WERI-Rb-1 (cell line): Measurements from ENCODE around the gene PDIA4.

Experiments
- DNase-seq: peaks from one replicate; pipeline ENCODE4 v3.0.0-alpha.2; 2020
- H3K27ac ChIP-seq: fragments of 250-450 bp; sonication (Bioruptor Pico); 2 replicates; pipeline ENCODE4 v1.5.1; 2020; ENCODE audit warnings: mild to moderate bottlenecking, moderate library complexity
- H3K27me3 ChIP-seq: fragments of 250-450 bp; sonication (Bioruptor Pico); 2 replicates; pipeline ENCODE4 v1.5.1; 2021; ENCODE audit warnings: mild to moderate bottlenecking, low read depth, moderate library complexity; ENCODE audit not compliant: insufficient read depth, severe bottlenecking
- H3K36me3 ChIP-seq: fragments of 250-450 bp; sonication (Bioruptor Pico); 2 replicates; pipeline ENCODE4 v1.5.1; 2020; ENCODE audit warnings: mild to moderate bottlenecking, moderate library complexity
- H3K4me3 ChIP-seq: 2 replicates; pipeline ENCODE4 v1.5.1; 2011; ENCODE audit warnings: low read depth, mild to moderate bottlenecking, control low read depth, low read length
- H3K9me3 ChIP-seq: fragments of 250-450 bp; sonication (Bioruptor Pico); 2 replicates; pipeline ENCODE4 v1.5.1; 2021; ENCODE audit warnings: mild to moderate bottlenecking, moderate library complexity; ENCODE audit not compliant: severe bottlenecking
- TF ChIP-seq, protein P1 (sequence below): IDR thresholded peaks from 2 replicates; pipeline ENCODE4 v1.5.1; 2011; ENCODE audit warnings: low read depth, mild to moderate bottlenecking, control low read depth, inconsistent platforms, low read length

The PDIA4 gene

DNA sequence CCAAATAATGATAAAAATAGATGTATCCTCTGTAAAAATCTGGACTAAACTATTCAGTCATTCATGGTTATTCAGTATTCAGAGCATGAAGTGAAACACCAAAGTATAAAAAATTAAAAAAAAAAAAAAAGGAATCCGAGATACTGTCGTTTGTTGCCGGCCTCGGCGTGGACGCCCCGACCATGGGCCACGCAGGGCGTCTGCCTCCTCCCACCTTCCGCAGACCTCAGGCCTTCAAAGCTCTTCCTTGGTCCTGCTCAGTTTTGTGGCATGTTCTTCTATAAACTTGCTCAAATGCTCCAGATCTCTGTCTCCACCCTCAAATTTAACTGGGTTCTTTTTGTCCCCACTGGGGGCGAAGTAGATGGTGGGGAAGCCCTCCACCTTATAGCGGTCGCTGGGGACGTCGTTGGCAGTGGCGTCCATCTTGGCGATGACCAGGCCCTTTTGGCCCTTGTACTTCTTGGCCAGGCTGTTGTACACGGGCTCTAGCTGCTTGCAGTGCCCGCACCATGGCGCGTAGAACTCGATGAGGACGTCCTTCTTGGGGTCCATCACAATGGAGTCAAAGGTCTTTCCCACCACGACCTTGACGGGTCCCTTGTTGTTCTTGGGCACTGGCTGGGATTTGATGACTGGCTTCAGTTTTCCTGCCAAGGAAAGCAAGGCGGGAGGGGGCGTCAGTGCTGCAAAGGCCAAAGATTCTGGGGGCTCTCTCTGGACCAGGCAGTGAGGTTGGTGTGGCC lies 24.6 kb downstream of the PDIA4 start:
- Histone ChIP-seq H3K36me3 (peaks cover 65% of the 10 kb centered on the region), H3K4me3 (no peak overlapping the region)
- TF ChIP-seq, protein P1, sequence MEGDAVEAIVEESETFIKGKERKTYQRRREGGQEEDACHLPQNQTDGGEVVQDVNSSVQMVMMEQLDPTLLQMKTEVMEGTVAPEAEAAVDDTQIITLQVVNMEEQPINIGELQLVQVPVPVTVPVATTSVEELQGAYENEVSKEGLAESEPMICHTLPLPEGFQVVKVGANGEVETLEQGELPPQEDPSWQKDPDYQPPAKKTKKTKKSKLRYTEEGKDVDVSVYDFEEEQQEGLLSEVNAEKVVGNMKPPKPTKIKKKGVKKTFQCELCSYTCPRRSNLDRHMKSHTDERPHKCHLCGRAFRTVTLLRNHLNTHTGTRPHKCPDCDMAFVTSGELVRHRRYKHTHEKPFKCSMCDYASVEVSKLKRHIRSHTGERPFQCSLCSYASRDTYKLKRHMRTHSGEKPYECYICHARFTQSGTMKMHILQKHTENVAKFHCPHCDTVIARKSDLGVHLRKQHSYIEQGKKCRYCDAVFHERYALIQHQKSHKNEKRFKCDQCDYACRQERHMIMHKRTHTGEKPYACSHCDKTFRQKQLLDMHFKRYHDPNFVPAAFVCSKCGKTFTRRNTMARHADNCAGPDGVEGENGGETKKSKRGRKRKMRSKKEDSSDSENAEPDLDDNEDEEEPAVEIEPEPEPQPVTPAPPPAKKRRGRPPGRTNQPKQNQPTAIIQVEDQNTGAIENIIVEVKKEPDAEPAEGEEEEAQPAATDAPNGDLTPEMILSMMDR: no peak

DNA sequence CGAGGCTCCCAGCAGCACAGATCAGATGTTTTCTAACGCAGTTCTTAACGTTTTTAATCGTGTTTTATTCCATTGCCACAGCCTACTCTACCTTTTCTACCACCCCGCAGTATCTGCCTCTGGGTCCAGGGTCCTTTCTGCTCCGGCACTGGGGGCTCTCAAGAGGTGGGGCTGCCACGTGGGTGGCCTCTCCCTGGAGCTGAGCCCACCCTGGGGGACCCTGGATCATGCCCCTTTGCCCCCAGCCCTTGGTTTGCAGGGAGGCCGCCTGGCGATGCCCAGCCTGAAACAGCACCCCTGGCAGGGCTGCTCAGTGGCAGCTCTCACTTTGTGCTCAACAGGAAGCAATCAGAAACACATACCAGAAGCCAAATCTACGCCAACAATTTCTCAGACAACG lies 25.3 kb downstream of the PDIA4 start:
- Histone ChIP-seq H3K4me3 (no peak overlapping the region), H3K27me3 (no peaks in the 10 kb centered on the region), H3K27ac (no peak overlapping the region), H3K36me3 (peaks cover 58% of the 10 kb centered on the region), H3K9me3 (no peaks in the 10 kb centered on the region)
- DNase-seq: no peak
- TF ChIP-seq, protein P1: no peak

More for the DNA sequence above, 24.6 kb downstream of the PDIA4 start:
- Histone ChIP-seq H3K9me3 (no peaks in the 10 kb centered on the region), H3K27me3 (no peaks in the 10 kb centered on the region), H3K27ac (no peak overlapping the region)
- no peak for DNase-seq

DNA sequence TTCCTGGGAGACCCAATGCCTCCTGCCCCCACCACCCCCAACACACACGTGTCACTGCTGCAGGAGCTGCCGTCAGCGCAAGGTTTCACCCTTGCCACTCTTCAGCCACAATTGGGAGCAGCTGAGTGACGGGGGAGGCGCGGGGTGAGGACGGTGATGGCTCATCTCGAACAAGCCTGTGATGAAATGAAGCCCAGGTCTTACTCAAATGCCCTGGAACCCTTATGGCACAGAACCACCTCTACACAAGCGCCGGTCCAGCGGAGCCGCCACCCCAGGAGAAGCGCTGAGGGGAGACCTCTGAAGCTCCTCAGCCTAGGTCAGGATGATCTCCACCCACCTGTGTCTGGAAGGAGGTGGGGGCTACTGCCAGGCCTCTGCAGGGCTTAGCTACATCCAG lies 25.7 kb downstream of the PDIA4 start:
- TF ChIP-seq, protein P1: no peak

DNA sequence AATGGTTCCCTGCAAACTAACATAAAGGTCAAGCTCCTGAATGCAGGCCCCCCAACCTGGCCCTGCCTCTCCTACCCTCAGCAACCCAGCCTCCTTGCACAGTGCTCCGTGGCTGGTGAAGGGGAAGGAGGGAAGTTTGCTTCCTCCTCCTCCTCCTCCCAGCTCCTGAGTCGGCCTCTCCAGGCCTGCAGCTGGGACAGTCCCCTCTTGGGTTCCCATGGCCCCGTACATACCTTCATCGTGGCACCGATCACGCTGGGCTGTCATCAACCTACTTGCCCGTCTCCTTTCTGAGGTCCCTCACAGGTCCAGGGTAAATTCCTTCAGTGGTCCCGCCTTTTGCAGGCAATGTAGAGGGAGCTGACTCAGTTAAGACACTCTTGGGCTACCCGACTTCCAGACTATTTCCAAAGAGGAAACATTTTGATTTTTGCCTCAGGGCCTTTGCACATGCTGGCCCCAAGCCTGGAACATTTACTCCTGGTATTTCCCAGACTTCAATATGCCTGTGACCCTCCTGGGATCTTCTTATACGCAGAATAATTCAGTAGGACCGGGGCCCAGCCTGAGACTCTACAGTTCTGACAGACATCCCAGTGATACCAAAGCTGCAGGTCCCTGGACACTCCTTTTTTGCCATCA lies 26.8 kb downstream of the PDIA4 start:
- Histone ChIP-seq H3K4me3 (no peak overlapping the region), H3K36me3 (peaks cover 43% of the 10 kb centered on the region), H3K27ac (no peak overlapping the region), H3K9me3 (no peaks in the 10 kb centered on the region), H3K27me3 (no peaks in the 10 kb centered on the region)
- TF ChIP-seq, protein P1: no peak
- DNase-seq: no peak

More for the DNA sequence above, 25.7 kb downstream of the PDIA4 start:
- H3K36me3 ChIP-seq: peaks cover 54% of the 10 kb centered on the region
- DNase-seq: no peak
- no peak overlapping the region for H3K27ac ChIP-seq
- H3K4me3 ChIP-seq: no peak overlapping the region
- no peaks in the 10 kb centered on the region for H3K9me3 ChIP-seq
- H3K27me3 ChIP-seq: no peaks in the 10 kb centered on the region

DNA sequence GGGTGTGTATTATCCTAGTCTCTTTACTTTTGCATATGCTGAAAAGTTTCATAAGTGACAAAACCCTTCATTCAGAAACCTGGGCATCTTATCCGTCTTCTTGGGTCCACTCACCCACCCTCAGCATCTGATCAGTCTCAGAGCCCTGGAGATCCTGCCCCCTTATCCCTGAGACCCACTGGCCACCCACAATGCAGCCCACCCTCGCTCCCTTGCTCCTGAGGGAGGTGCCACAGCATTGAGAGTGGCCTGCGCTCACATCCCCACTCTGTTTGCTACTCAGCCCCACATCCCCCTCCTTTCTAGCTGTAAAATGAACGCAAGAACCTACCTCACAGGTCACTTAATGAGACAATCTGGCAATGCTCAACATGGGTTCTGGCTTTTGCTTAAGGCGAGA lies 27.3 kb downstream of the PDIA4 start:
- TF ChIP-seq, protein P1: no peak
- no peak overlapping the region for H3K27ac ChIP-seq
- no peak overlapping the region for H3K4me3 ChIP-seq
- no peaks in the 10 kb centered on the region for H3K9me3 ChIP-seq
- no peak for DNase-seq
- peaks cover 37% of the 10 kb centered on the region for H3K36me3 ChIP-seq
- no peaks in the 10 kb centered on the region for H3K27me3 ChIP-seq
